Measurements from ENCODE around the gene CSRP3.

The CSRP3 gene

DNA sequence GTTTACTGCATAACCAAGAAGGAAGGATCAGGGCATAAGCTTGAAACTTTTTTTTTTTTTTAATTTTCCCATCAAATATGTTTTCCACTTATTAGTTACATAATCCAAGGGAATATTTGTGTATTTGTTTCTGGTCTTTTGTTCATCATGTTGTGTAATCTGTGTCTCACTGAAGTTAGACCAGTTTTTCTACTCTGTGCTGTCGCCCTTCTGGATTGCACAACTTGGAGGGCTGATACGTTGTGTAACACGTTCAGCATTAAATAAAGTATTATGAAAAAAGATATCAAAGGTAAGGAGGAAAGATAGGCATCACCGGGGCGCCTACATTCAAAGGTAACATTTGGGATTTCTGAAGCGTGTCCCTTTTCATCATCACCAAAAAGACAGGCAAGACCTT is 42.3 kb upstream of the CSRP3 start:
- TF ChIP-seq, protein P1, sequence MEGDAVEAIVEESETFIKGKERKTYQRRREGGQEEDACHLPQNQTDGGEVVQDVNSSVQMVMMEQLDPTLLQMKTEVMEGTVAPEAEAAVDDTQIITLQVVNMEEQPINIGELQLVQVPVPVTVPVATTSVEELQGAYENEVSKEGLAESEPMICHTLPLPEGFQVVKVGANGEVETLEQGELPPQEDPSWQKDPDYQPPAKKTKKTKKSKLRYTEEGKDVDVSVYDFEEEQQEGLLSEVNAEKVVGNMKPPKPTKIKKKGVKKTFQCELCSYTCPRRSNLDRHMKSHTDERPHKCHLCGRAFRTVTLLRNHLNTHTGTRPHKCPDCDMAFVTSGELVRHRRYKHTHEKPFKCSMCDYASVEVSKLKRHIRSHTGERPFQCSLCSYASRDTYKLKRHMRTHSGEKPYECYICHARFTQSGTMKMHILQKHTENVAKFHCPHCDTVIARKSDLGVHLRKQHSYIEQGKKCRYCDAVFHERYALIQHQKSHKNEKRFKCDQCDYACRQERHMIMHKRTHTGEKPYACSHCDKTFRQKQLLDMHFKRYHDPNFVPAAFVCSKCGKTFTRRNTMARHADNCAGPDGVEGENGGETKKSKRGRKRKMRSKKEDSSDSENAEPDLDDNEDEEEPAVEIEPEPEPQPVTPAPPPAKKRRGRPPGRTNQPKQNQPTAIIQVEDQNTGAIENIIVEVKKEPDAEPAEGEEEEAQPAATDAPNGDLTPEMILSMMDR (IDR thresholded peaks at IDR 0.05; ENCODE audit: low read depth, low read length, missing control alignments), result no peak
- no peak for DNase-seq
- no peak overlapping the region for H3K4me3 ChIP-seq (ENCODE audit: low read depth, low read length)
- H3K27me3 ChIP-seq (replicated peaks), result peaks cover 20% of the 10 kb centered on the region
- H3K27ac ChIP-seq, result no peak overlapping the region
- in situ Hi-C loops (cut with HindIII; ENCODE audit: low pct_ligation_motif_present, low sequenced_read_pairs), result no loop called here
- no peaks in the 10 kb centered on the region for H3K36me3 ChIP-seq (replicated peaks)

DNA sequence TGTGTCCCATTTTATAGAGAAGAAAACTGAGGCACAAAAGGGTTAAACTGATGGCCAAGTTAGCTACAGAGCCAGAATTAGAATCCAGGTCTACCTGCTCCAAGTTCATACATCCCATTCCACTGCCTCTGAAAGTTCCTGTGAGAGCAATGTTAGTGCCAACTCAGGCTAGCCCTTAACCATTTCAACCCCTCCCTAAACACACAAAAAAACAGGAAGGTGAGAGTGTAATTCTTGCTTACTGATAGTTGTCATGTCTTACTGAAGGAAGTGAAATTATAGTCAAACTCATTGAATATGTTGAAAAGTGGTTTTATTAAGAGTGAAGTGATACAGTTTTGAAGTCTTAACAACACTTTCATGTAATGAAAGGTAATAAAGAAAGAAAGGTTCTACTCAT is 41.8 kb upstream of the CSRP3 start:
- Histone ChIP-seq H3K4me3 (ENCODE audit: low read depth, low read length) (no peak overlapping the region), H3K27ac (no peak overlapping the region), H3K27me3 (replicated peaks) (peaks cover 20% of the 10 kb centered on the region), H3K36me3 (replicated peaks) (no peaks in the 10 kb centered on the region)
- in situ Hi-C loops (cut with HindIII; ENCODE audit: low pct_ligation_motif_present, low sequenced_read_pairs), result no loop called here
- DNase-seq, result no peak
- TF ChIP-seq, protein P1 (IDR thresholded peaks at IDR 0.05; ENCODE audit: low read depth, low read length, missing control alignments), result no peak

DNA sequence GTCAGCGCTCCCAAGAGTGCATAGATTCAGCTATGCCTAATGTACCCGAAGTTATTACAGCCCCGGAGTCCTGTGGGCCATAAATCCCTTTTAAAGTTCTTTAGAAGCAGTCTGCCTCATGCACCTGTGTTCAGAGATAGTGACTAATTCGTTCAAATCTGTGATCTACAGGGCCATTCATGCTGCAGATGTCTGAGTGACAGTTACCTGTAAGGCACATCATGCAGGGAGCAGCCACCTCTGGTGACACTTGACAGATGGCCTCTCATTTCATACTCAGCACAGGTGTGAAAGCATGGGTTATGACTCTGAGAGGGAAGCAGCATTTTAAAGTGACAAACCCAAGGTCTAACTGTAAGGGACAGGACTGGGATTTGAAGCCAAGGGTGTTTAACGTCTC is 41.4 kb upstream of the CSRP3 start:
- no peak for DNase-seq
- H3K4me3 ChIP-seq (ENCODE audit: low read depth, low read length), result no peak overlapping the region
- in situ Hi-C loops (cut with HindIII; ENCODE audit: low pct_ligation_motif_present, low sequenced_read_pairs), result no loop called here
- H3K27me3 ChIP-seq (replicated peaks), result peaks cover 20% of the 10 kb centered on the region
- TF ChIP-seq, protein P1 (IDR thresholded peaks at IDR 0.05; ENCODE audit: low read depth, low read length, missing control alignments), result no peak
- no peaks in the 10 kb centered on the region for H3K36me3 ChIP-seq (replicated peaks)
- no peak overlapping the region for H3K27ac ChIP-seq

DNA sequence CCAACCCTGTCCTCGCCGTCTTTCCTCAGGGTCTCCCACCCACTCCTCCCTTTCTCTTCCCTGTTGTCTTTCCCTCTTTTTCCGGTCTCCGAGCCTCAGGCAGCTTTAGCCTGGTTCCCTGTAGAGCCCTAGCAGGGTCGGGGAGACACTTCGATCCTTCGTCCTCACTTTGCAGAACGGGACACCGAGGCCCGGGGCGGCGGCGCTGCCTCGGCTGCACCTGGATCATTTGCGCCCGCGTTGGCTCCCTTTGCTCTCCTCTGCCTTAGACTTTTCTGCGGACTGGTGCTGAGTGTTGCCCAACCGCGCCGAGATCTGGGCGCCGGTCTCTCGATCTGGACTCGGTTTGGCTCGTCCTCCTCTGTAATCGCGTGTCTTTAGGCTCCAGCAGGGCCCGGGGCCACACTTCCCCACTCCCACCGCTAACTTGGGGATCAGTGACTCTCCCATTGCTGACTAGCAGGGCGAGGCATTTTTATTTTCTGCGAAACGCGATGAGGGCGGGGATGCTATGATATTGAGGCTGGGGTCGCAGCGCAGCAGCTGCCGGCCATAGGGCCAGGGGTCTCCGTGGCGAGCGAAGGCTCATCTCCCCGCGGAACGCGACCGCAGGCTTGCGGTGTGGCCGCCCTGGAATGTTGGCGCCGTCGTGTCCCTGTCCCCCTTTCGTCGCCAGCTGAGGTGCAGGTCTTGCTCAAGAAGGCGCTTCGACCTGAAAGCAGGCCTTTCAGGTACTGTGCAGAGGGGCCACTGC is 40.6 kb upstream of the CSRP3 start:
- in situ Hi-C loops (cut with HindIII; ENCODE audit: low pct_ligation_motif_present, low sequenced_read_pairs), result no loop called here
- no peak overlapping the region for H3K27ac ChIP-seq
- TF ChIP-seq, protein P1 (IDR thresholded peaks at IDR 0.05; ENCODE audit: low read depth, low read length, missing control alignments), result no peak

DNA sequence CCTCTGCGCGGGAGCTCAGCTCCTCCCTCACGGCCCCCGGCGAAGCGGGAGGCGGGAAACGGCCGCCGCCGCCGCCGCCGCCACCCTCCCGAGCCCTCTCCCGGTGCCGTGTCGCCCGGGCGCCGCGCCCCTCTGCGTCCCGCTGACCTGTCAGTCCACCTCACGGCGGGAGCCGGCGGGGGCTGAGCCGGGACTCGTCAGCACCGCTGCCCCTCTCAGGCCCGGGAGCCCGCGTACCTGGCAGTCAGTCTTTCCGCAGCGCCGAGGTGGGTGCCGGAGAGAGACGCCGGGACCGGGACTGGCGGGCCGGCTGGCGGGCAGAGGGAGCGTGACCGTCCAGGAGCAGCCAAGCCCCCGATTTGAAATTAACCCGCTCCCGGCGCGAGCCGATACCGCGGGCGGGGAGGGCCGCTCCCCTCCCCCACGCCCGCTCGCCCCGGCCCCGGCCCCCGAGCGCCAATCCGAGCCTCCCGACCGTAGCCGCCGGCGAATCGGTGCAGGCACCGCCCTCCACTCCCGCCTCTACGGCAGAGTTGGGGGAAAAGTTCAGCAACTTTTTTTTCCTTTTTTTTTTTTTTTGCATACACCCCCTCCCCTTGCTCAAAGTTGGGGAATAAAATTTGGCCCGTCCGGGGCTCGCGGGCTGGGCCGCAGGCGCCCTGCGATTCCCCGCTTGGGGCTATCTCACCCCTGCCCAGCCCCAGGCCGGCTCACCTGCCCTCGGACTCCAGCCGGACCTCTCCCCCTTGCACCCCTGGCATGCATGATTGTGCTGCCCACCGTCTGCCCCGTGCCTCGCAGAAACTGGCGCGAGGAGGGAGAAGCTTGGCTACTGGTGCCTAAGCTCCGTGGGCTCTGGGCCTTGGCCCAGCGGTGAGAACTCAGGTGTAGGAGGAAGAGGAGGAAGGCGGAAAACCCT is 39.7 kb upstream of the CSRP3 start:
- no peak overlapping the region for H3K27ac ChIP-seq
- in situ Hi-C loops (cut with HindIII; ENCODE audit: low pct_ligation_motif_present, low sequenced_read_pairs), result no loop called here
- DNase-seq, result no peak
- no peaks in the 10 kb centered on the region for H3K36me3 ChIP-seq (replicated peaks)
- TF ChIP-seq, protein P1 (IDR thresholded peaks at IDR 0.05; ENCODE audit: low read depth, low read length, missing control alignments), result no peak
- peak overlapping the region; percentile 77 for H3K4me3 ChIP-seq (ENCODE audit: low read depth, low read length)
- peaks cover 20% of the 10 kb centered on the region for H3K27me3 ChIP-seq (replicated peaks)

More for the DNA sequence above, 40.6 kb upstream of the CSRP3 start:
- H3K27me3 ChIP-seq (replicated peaks), result peaks cover 20% of the 10 kb centered on the region
- peak overlapping the region; percentile 77 for H3K4me3 ChIP-seq (ENCODE audit: low read depth, low read length)
- no peaks in the 10 kb centered on the region for H3K36me3 ChIP-seq (replicated peaks)
- DNase-seq, result peak; percentile 4
